Stimulated activated CD8-positive, alpha-beta memory T cell treated with anti-CD3 and anti-CD28 coated beads, Interleukin-15, amount 100 ng/mL, for 1 hour (primary cell): ENCODE measurements around the gene PCSK5.
A peak's percentile ranks its signal among the peaks of the same experiment; 100 is the strongest.
"Not testable (repeated sequence)": the region's sequence is repeated elsewhere in the genome, so short reads cannot be mapped to it uniquely, and the experiment has no call there.

ENCODE experiments used
- DNase-seq: peaks from one replicate; pipeline ENCODE4 v3.0.0-alpha.2; 2020; ENCODE audit warnings: low read depth

PCSK5 gene

GRCh38 chr9:75890472-75891276, at the start of gene PCSK5:
PCSK5 (plus strand) TSS chr9:75890673; CDS start chr9:75891182, 509 bp downstream.
- DNase-seq, result peak; percentile 65

GRCh38 chr9:75844321-75844720, 46.2 kb upstream of the PCSK5 start:
- no peak for DNase-seq

- no peak for DNase-seq
These were observed 44.7 kb upstream of the PCSK5 start for GRCh38 chr9:75845806-75846205.

- no peak for DNase-seq
These were observed 43.4 kb upstream of the PCSK5 start for GRCh38 chr9:75847085-75847484.

- no peak for DNase-seq
These were observed 39.8 kb upstream of the PCSK5 start for GRCh38 chr9:75850459-75851200.

- DNase-seq, result no peak
These were observed 38.6 kb upstream of the PCSK5 start for GRCh38 chr9:75851917-75852316.

GRCh38 chr9:75852746-75853145, 37.7 kb upstream of the PCSK5 start:
- DNase-seq, result no peak

GRCh38 chr9:75855509-75855908, 35.0 kb upstream of the PCSK5 start:
- no peak for DNase-seq

- no peak for DNase-seq
These were observed 31.9 kb upstream of the PCSK5 start for GRCh38 chr9:75858497-75859092.

- no peak for DNase-seq
These were observed 26.2 kb upstream of the PCSK5 start for GRCh38 chr9:75864266-75864665.

- DNase-seq, result peak; percentile 22
These were observed 24.1 kb upstream of the PCSK5 start for GRCh38 chr9:75866273-75866871.

- not testable (repeated sequence) for DNase-seq
These were observed 21.9 kb upstream of the PCSK5 start for GRCh38 chr9:75868526-75868925.

- no peak for DNase-seq
These were observed 21.2 kb upstream of the PCSK5 start for GRCh38 chr9:75869236-75869635.

- DNase-seq, result no peak
These were observed 20.0 kb upstream of the PCSK5 start for GRCh38 chr9:75870450-75870849.

- no peak for DNase-seq
These were observed 18.8 kb upstream of the PCSK5 start for GRCh38 chr9:75871624-75872023.

- no peak for DNase-seq
These were observed 16.8 kb upstream of the PCSK5 start for GRCh38 chr9:75873712-75874111.

GRCh38 chr9:75876999-75877640, 13.4 kb upstream of the PCSK5 start:
- no peak for DNase-seq

- no peak for DNase-seq
These were observed 12.0 kb upstream of the PCSK5 start for GRCh38 chr9:75878488-75878860.

- no peak for DNase-seq
These were observed 9.9 kb upstream of the PCSK5 start for GRCh38 chr9:75880618-75881017.

GRCh38 chr9:75881761-75882160, 8.7 kb upstream of the PCSK5 start:
- DNase-seq, result no peak

GRCh38 chr9:75885652-75886051, 4.8 kb upstream of the PCSK5 start:
- no peak for DNase-seq

GRCh38 chr9:75889577-75889976, 896 bp upstream of the PCSK5 start:
- no peak for DNase-seq
